Omental fat pad (tissue), 4 donors: ENCODE data around the gene RGS11. TPM values are rescaled to one million over a fixed set of nuclear protein-coding genes. Genes with fewer than 3 reads are reported as not detected.
"Not testable (repeated sequence)": the region's sequence is repeated elsewhere in the genome, so short reads cannot be mapped to it uniquely, and the experiment has no call there.

Experiments
- ATAC-seq: fragments of 150-250 bp; one replicate; pipeline ENCODE4 v1.9.1; 2016; ENCODE audit warnings: mild to moderate bottlenecking, moderate library complexity; ENCODE audit not compliant: low FRiP score
- DNase-seq: peaks from one replicate; pipeline ENCODE4 v3.0.0-alpha.2; 2019; ENCODE audit warnings: low spot score
- CTCF ChIP-seq, 3 donors: fragments of 450-650 bp; IDR thresholded peaks; one replicate each; pipeline ENCODE4 v1.5.1; 2016 to 2017; ENCODE audit warnings: antibody characterized with exemption in 3 of 3, mild to moderate bottlenecking in 3 of 3, moderate library complexity in 2 of 3
- total RNA-seq, 4 donors: library from RNA; depleted of rRNA; stranded (reverse); fragments of >200 nt; gene quantifications; one replicate each; pipeline ENCODE4 v1.1.0, GENCODE V29; 2016

The RGS11 gene
- total RNA-seq, 4 donors from 2014 or later: 5.0 to 23.5 (median 13.8) TPM

DNA sequence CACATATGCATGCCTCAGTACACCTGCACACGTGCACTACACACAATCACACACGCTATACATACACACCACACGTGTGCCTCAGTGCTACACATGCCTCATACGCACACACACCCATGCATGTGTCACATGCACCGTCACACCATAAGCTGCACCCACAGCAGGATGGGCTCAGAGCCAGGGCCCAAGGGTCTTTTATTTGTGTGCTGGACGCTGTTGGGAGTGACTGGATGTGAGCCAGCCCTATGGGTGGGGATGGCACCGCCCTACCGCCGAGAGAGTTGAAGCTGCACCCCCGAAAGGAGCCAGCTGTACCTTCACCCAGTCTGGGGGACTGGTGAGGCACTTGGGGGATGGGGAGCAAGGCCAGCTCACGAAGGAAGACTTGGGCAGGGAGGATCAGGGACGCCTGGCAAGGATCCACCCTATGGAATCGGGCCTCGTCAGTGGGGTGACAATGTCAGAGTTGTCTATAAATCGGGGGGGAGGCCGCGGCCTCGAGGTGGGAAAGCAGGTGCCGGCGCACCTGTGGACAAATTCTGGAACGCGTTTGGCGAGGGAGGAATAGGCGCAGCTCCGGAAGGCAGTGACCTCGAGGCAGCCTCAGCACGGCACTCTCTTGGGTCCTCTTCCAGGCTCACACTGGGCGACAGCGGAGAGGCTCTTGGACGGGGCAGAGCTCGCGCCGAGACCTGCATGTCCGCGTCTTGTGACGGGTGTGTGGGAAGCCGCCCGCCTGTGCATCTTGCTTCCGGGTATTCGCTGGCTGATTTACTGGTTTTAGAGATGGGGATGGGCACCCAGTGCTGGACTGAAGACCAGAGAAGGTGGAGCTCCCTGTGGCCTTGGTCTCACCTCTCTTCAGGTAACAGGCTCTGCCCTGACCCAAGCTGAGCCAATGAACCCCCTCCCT lies 7.3 kb downstream of the RGS11 start:
- DNase-seq (no peak), ATAC-seq (no peak)
- no peak for TF ChIP-seq CTCF (IDR thresholded peaks at IDR 0.05)

DNA sequence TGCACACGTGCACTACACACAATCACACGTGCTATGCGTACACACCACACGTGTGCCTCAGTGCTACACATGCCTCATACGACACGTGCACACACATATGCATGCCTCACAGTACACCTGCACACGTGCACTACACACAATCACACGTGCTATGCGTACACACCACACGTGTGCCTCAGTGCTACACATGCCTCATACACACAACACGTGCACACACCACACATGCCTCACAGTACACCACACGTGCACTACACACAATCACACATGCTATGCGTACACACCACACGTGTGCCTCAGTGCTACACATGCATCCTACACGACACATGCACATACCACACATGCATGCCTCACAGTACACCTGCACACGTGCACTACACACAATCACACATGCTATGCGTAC lies 8.2 kb downstream of the RGS11 start:
- ATAC-seq, DNase-seq: not testable (repeated sequence)

DNA sequence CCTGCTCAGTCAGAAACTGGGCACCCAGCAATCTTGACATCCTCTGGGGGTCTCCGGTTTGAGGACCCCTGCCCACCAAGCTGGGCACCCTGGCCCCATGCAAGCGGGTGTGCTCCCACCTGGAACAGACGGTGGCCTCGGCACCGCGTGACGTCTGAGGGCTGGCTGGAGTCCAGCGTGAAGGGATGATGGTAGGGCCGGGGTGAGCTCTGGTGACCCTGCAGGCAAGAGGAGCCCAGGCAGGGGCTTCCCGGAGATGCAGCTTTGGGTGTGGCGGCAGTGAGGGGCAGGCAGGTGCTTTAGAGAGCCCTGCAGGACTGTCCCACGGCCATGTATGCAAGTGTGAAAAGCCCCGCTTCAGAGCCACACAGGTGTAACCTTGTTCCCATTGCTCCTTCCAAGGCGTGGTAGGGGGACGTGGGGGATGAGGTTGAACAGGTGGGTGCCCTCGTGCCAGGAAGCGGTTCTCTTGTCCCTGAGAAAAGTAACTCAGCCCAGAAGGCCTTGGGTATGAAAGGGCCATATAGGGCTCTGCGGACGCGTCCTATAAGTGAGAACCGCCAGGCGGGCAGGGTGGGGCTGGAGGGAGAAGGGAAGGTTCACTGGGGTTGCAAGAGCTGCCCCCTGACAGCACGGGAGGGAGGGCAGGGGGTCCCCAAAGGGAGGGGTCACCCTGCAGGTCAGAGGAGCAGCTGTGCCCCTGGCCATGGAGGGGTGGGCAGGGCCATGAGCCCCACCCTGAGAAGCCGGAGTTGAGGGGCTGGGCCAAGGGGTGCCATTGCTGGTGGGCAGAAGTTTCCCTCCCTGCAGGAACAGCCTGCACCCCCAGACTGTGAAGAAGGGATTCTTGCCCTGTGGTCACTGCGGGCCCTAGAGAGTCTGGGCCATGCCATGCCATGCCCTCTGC lies 9.2 kb downstream of the RGS11 start:
- no peak for ATAC-seq
- DNase-seq: no peak
- TF ChIP-seq CTCF (IDR thresholded peaks at IDR 0.05): no peak

- TF ChIP-seq CTCF (IDR thresholded peaks at IDR 0.05): no peak
- DNase-seq: no peak
- ATAC-seq: no peak
Measured at GRCh38 chr16:265711-266110, 10.0 kb downstream of the RGS11 start.

- TF ChIP-seq CTCF (IDR thresholded peaks at IDR 0.05): no peak
- DNase-seq: no peak
- ATAC-seq: no peak
Measured at GRCh38 chr16:265002-265529, 10.7 kb downstream of the RGS11 start.

DNA sequence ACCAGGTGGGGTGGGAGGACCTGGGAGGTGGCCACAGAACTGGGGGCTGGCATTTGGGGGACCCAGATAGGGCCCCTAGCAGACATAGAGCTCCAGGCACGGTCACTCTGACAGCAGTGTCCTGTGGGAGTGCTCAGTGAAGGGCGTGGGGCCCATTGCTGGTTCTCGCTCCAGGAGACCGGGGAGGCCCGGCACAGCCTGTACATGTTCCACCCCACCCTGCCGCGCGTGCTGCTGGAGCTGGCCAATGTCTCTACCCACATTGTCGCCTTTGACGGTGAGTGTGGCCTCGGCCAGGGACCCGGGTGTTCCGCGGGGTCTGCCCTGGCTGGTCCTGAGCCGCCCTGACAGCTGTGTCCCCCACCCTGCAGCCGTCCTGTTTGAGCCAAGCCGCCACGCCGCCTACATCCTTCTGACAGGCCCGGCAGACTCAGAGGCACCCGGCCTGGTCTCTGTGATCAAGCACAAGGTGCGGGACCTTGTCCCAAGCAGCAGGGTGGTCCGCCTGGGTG lies 11.2 kb downstream of the RGS11 start:
- TF ChIP-seq CTCF (IDR thresholded peaks at IDR 0.05): no peak
- ATAC-seq (no peak), DNase-seq (no peak)

- TF ChIP-seq CTCF (IDR thresholded peaks at IDR 0.05): no peak
- DNase-seq: no peak
- ATAC-seq: no peak
Measured at GRCh38 chr16:263944-264343, 11.8 kb downstream of the RGS11 start.
